SHP77 treated with DMSO at 0.1 percent for 48 hours (cell line): ENCODE measurements around the gene ENOX1.

ENCODE experiments used
- DNase-seq: peaks from one replicate; lab custom pipeline; 2025; lab: John Stamatoyannopoulos, UW

ENOX1 gene

DNA sequence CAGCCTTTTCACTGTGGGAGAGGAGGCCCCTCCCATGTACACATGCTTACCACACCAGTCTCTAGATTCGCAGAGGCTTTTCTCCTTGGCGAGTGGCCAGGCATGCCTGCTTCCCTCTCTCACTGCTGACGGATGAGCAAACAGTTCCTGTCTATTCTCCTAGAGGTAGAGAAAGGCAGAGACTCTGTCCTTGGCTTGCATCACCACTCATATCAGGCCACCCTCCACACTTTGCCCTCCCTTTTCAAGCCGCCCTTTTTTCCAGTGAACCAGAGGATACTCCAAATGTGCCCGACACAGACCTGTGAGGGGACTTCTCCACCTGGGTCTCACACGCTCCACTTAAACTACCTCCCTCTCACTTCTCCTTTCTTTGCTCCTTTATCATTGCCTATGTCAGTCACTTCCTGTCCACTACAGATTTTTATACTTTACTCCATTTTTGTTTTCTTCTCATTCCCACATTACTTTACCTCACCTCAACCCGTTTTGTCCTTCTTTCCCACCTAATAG lies 478.8 kb downstream of the ENOX1 start:
- peak; percentile 29 for DNase-seq

DNA sequence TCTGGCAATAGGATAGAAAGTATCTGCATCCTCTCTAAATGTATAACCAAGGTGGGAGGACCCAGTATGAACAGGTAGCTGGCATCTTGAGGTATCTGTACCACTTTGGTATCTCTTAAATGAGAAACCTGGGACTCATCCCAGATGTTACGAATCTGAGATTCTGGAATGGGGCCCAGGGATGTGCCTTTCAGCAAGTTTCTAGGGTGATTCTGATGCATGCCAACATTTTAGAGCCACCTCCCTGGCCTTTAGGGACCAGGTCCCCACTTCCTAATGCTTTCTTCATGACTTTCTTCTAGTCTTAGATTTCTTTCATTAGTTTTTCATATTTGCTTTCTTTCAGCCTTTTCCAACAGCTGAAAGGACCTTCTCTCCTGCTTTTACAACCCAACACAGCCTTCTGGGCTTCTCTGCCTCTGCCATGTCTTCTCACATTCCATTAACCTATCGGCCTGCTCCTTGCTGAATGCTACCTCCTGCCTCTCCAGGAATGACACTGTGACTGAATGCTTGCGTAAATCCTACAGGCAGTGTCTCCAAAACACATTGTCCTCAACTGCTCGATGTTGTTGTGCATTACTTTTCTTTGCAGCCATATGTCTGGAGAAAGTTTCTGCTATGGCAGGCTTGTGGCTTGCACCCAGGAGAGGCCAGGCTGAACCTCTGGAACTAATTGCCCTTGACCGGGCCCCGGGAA lies 479.4 kb downstream of the ENOX1 start:
- DNase-seq = no peak

GRCh38 chr13:43306372-43306771 lies 480.4 kb downstream of the ENOX1 start:
- no peak for DNase-seq

DNA sequence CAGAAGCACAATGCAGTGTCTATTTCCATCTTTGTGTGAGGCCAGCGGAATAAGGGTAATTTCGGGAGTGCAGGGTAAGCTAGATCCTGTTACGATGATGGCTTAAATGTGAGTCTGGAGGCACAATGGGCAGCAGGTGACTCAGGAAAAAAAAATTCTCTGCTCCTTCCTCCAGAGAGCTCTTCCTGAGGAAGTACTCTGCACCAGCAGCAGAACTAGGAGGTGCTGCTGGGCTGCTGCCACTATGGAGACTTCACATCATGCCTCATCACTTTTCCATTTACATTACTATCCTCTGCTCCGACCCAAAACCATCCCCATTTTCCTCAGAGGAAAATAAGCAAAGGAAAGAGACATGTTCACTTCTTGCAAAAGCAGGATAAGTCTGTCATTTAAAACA lies 481.4 kb downstream of the ENOX1 start:
- DNase-seq = no peak

DNA sequence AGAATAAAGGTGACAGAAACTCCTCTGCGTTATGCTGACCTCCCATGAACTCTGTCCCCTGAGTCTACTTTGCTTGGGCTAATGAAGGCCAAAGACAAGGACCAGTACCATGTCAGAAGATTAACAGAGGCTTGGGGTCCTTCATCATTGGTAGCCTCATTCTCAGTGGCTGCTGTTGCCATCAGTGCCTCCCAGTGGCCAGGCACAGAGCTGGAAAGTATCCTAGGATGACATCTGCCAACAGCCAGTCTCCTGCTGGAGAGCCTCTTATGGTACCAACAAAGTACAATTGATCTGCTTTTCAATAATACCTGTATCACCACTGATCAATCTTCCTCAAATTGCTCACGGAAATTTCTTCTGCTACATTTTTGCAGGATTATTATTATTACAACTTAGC lies 481.8 kb downstream of the ENOX1 start:
- no peak for DNase-seq

DNA sequence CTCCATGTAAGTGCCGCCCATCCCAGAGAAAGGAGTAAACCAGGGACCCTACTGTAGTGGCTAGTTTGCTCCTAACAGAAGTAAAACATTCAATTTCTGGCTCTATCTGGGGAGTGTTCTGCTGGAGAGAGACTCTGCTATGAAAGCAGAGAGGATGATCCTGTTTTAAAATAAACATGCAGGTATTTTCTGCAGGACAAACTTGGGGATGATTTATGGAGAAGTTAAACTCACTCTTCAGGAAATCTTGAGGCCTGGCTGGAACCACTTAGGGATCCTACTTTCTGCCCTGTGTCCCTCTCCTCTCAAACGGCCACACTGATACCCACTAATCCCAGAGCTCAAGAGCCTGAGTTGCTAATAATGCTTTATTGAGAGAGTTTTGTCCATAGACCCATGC lies 482.3 kb downstream of the ENOX1 start:
- DNase-seq = no peak

DNA sequence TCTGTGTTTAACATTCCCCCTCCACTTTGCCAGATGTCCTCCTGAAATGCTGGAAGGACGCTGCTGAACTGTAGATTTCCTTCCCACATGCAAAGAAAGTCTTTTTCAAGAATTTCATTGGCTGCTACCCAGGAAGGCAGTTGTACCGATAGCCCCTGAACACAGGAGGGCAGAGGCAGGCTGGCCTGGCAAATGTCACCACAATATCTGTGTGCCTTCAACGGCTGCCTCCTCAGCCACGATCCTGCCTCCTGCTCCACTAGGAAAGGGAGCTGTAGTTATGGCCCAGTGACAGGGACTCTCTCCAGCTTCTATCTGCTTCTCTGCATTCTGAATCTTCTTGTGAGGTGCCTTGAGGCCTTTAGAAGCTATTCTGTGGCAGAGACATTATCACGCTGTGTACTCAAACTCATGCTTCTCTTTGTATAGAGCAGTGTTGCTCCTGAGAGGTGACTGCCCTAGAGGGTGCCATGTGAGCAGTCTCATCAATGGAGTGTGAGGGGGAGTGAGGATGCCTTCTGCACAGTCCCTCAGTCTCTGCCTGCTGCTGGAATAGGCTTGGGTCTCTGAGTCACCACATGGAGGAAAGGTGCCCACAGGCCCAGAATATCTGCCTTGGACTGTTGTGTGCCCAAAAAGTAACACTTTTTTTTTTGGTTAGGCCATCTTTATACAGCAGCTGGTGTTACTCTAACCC lies 483.6 kb downstream of the ENOX1 start:
- no peak for DNase-seq

GRCh38 chr13:43301346-43301969 lies 485.3 kb downstream of the ENOX1 start:
- no peak for DNase-seq

GRCh38 chr13:43300865-43301264 lies 485.9 kb downstream of the ENOX1 start:
- no peak for DNase-seq

DNA sequence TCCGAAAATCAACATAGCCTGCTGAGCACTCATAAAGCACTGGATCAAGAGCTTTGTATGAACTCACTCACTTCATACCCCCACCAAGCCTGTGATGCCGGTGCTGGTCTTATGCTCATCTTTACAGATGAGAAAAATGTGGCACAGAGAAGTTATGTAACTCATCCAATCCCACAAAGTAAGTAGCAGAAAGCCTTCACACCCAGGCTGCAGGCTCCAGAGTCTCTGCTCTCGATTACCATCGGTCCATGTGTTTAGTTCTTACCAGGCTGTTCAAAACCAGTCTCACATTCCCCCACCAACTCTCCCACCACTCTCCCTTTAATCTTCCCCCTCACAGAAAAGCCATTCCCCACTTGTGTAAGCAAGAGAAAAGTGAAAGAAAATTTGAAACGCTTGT lies 487.4 kb downstream of the ENOX1 start:
- DNase-seq = no peak

DNA sequence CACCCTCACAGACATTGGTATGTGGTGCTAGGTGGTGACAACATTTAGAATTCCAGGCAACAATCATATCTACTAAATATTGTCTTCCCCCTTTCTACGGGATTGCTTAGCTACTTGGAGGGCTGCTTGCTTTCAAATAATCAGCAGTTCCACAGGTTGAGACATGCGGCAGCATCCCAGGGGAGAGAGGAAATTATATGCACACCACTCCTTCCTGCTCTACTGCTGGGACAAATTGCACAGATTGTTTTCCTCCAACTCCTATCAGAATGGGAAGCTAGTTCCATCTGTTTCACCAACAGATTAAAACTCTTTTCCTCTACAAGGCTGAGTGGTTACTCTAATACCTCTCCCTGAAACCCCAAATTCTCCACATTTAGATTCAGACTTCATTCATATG lies 488.0 kb downstream of the ENOX1 start:
- no peak for DNase-seq

- DNase-seq = no peak
Observed at GRCh38 chr13:43297967-43298678, 488.6 kb downstream of the ENOX1 start.

DNA sequence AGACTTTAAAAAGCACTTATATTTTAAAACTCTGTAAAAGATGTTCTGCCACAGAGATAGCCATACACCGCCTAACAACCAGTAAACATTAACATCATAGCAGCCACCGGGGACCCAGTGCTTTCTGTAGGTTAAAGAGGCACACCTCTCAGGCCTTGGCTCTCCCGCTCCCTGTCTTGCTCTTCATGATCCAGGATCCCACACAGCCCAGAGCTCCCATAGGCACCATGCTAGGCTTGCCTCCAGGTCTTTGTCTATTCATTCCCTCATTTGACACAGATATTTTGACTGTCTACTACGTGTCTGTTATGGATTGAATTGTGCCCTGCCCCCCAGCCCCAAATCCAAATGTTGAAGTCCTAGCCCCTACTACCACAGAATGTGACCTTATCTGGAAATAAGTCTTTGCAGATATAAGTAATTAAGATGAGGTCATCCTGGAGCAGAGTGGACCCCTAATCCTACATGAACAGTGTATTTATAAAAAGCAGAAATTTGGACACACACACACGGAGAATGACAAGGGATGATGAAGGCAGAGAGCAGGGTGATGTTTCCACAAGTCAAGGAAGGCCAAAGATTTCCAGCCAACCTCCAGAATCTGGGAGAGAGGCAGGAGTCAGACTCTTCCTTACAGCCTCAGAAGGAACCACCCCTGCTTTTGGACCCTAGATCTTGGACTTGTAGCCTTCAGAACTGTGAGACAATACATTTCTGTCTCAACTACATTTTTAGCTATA lies 490.8 kb downstream of the ENOX1 start:
- DNase-seq = no peak

- no peak for DNase-seq
Observed at GRCh38 chr13:43295321-43295720, 491.5 kb downstream of the ENOX1 start.

GRCh38 chr13:43294412-43294811 lies 492.4 kb downstream of the ENOX1 start:
- DNase-seq = no peak

- no peak for DNase-seq
Observed at GRCh38 chr13:43293986-43294385, 492.8 kb downstream of the ENOX1 start.

DNA sequence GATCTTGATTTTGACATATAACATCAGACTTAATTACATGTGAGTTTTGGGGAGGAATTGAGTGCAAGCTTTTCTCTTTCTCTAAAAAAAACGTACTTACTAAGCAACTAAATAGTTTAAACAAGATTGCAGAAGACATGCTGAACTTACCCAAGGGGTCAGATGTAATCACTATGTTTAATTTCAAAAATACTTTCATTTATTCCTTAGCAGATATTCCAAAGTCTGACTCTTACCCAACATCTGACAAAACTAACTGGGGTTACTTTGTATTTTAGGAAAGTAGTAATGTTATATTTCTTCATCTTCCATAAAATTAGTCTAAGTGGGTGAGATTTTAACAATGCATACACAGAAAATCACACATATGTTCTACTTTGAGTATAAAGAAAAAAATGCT lies 493.2 kb downstream of the ENOX1 start:
- DNase-seq = no peak

DNA sequence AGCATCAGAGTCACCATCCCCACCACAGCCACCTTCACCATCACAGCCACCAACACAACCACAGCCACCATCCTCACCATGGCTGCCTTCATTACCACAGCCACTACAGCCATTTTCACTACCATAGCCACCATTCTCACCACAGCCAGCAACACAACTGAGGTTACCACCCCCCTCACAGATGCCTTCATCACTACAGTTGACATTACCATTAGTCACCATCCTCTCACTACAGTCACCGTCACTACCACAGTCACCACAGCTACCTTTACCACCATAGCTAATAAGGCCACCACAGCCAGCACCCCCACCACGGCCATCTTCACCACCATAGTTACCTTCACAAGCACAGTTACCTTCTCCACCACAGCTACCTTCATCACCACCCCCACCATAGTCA lies 493.8 kb downstream of the ENOX1 start:
- no peak for DNase-seq

- DNase-seq = no peak
Observed at GRCh38 chr13:43291287-43292060, 495.3 kb downstream of the ENOX1 start.

DNA sequence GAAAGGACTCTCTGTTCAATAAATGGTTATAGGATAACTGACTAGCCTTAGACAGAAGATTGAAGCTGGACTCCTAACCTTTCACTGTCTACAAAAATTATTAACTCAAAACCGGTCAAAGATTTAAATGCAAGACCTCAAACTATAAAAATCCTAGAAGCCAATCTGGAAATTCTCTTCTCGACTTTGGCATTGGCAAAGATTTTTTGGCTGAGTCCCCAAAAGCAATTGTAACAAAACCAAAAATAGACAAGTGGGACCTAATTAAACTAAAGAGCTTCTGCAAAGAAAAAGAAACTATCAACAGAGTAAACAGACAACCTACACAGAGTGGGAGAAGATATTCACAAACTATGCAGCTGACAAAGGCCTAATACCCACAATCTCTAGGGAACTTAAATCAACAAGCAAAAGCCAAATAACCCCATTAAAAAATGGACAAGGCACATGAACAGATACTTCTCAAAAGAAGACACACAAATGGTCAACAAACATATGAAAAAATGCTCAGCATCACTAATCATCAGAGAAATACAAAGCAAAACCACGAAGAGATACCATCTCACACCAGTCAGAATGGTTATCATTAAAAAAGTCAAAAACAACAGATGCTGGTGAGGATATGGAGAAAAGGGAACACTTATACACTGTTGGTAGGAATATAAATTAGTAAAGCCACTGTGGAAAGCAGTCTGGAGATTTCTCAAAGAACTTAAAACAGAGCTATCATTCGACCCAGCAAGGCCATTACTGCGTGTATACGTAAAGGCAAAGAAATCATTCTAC lies 497.1 kb downstream of the ENOX1 start:
- no peak for DNase-seq
